ENCODE measurements around the gene ZNF662. TPM values are rescaled to one million over a fixed set of nuclear protein-coding genes. Genes with fewer than 3 reads are reported as not detected.

ZNF662 gene
- total RNA-seq, 4 donors from 2014 or later, result 4.3 to 18.2 (median 10.3) TPM

- no peaks in the 10 kb centered on the region for H3K27me3 ChIP-seq
- 97% methylated on average over 7 of the region's 7 CpGs; no CpG with 5 or more reads in 1 of the 2 donors for WGBS, 2 donors (ENCODE audit: low coverage in 1 of 2)
- no peak overlapping the region for H3K27ac ChIP-seq
- ATAC-seq, result no peak
- peaks cover 0 to 27% (median 6%) of the 10 kb centered on the region in 3 donors for H3K4me1 ChIP-seq
- H3K9me3 ChIP-seq, result peaks cover 1 to 35% (median 2%) of the 10 kb centered on the region in 3 donors
- no peak overlapping the region for H3K4me3 ChIP-seq
- no peak for TF ChIP-seq EP300 (IDR thresholded peaks at IDR 0.05)
- TF ChIP-seq POLR2A (IDR thresholded peaks at IDR 0.05), result no peak
- TF ChIP-seq CTCF (IDR thresholded peaks at IDR 0.05), result no peak
- no peak for TF ChIP-seq POLR2AphosphoS5 (IDR thresholded peaks at IDR 0.05)
- peaks cover 3 to 54% of the 10 kb centered on the region in 2 donors for H3K36me3 ChIP-seq
Measured at GRCh38 chr3:42908675-42909074, 2.7 kb downstream of the ZNF662 start.

GRCh38 chr3:42911551-42911950 lies 5.6 kb downstream of the ZNF662 start:
- H3K9me3 ChIP-seq, result peaks cover 3 to 64% (median 3%) of the 10 kb centered on the region in 3 donors
- peaks cover 6 to 78% of the 10 kb centered on the region in 2 donors for H3K36me3 ChIP-seq
- no peak overlapping the region for H3K27ac ChIP-seq
- TF ChIP-seq CTCF (IDR thresholded peaks at IDR 0.05) (no peak), POLR2AphosphoS5 (IDR thresholded peaks at IDR 0.05) (no peak), POLR2A (IDR thresholded peaks at IDR 0.05) (no peak), EP300 (IDR thresholded peaks at IDR 0.05) (no peak)
- H3K27me3 ChIP-seq, result no peaks in the 10 kb centered on the region
- H3K4me3 ChIP-seq, result no peak overlapping the region
- no peak for ATAC-seq
- WGBS, 2 donors (ENCODE audit: low coverage in 1 of 2), result 98 to 100% methylated on average over 2 of the region's 2 CpGs
- H3K4me1 ChIP-seq, result peaks cover 0 to 13% (median 2%) of the 10 kb centered on the region in 3 donors

- H3K4me1 ChIP-seq, result no peaks in the 10 kb centered on the region
- no peak for ATAC-seq
- H3K9me3 ChIP-seq, result peaks cover 3 to 91% (median 3%) of the 10 kb centered on the region in 3 donors
- H3K4me3 ChIP-seq, result no peak overlapping the region
- no peak overlapping the region for H3K27ac ChIP-seq
- TF ChIP-seq EP300 (IDR thresholded peaks at IDR 0.05) (no peak), CTCF (IDR thresholded peaks at IDR 0.05) (no peak), POLR2A (IDR thresholded peaks at IDR 0.05) (no peak), POLR2AphosphoS5 (IDR thresholded peaks at IDR 0.05) (no peak)
- 61 to 98% methylated on average over 2 to 7 of the region's 8 CpGs for WGBS, 2 donors (ENCODE audit: low coverage in 1 of 2)
- H3K36me3 ChIP-seq, result peaks cover 6 to 56% of the 10 kb centered on the region in 2 donors
- H3K27me3 ChIP-seq, result no peaks in the 10 kb centered on the region
Measured at GRCh38 chr3:42914771-42915515, 9.0 kb downstream of the ZNF662 start.

GRCh38 chr3:42923606-42924005 lies 17.7 kb downstream of the ZNF662 start:
- Histone ChIP-seq H3K27me3 (no peaks in the 10 kb centered on the region), H3K27ac (peak overlapping the region in 3 of 4 donors; percentile 5 to 68 (median 45)), H3K4me3 (no peak overlapping the region), H3K9me3 (peaks cover 0 to 19% (median 0%) of the 10 kb centered on the region in 3 donors), H3K36me3 (no peaks in the 10 kb centered on the region), H3K4me1 (peaks cover 0 to 24% (median 3%) of the 10 kb centered on the region in 3 donors)
- ATAC-seq, result no peak
- 35 to 56% methylated on average over 4 of the region's 4 CpGs for WGBS, 2 donors (ENCODE audit: low coverage in 1 of 2)
- TF ChIP-seq CTCF (IDR thresholded peaks at IDR 0.05) (no peak), EP300 (IDR thresholded peaks at IDR 0.05) (no peak), POLR2A (IDR thresholded peaks at IDR 0.05) (no peak), POLR2AphosphoS5 (IDR thresholded peaks at IDR 0.05) (peak; percentile 43)

- no peak overlapping the region for H3K4me3 ChIP-seq
- peaks cover 0 to 28% (median 3%) of the 10 kb centered on the region in 3 donors for H3K4me1 ChIP-seq
- TF ChIP-seq CTCF (IDR thresholded peaks at IDR 0.05) (no peak), EP300 (IDR thresholded peaks at IDR 0.05) (no peak), POLR2AphosphoS5 (IDR thresholded peaks at IDR 0.05) (no peak), POLR2A (IDR thresholded peaks at IDR 0.05) (no peak)
- no peak for ATAC-seq
- no peaks in the 10 kb centered on the region for H3K27me3 ChIP-seq
- no peaks in the 10 kb centered on the region for H3K36me3 ChIP-seq
- H3K27ac ChIP-seq, result no peak overlapping the region
- H3K9me3 ChIP-seq, result no peaks in the 10 kb centered on the region
Measured at GRCh38 chr3:42926310-42926709, 20.4 kb downstream of the ZNF662 start.

All from gastroesophageal sphincter (tissue), 4 donors.